Small intestine (tissue), 7 donors: Measurements from ENCODE around the gene P2RY6. TPM values are rescaled to one million over a fixed set of nuclear protein-coding genes. Genes with fewer than 3 reads are reported as not detected.
A peak's percentile ranks its signal among the peaks of the same experiment; 100 is the strongest.

Source experiments
- DNase-seq, 2 donors: peaks; one replicate each; pipeline versions ENCODE4 v3.0.0 to v3.0.0-alpha.2; 2013
- FAIRE-seq: peaks from 2 replicates; lab custom pipeline; 2012; peaks lifted over from hg19 to GRCh38; lab: Jason Lieb, UNC
- H3K27ac ChIP-seq, 3 donors: one replicate each; pipeline ENCODE4 v1.5.1; 2013; ENCODE audit warnings: low read length in 2 of 3, mild to moderate bottlenecking in 2 of 3, control low read depth in 1 of 3, inconsistent platforms in 1 of 3, low read depth in 1 of 3, moderate library complexity in 1 of 3
- H3K27me3 ChIP-seq, 3 donors: one replicate each; pipeline ENCODE4 v1.6.1; 2013; ENCODE audit warnings: low read length in 3 of 3, inconsistent platforms in 1 of 3; ENCODE audit not compliant: control insufficient read depth in 3 of 3, insufficient read depth in 3 of 3
- H3K36me3 ChIP-seq, 3 donors: one replicate each; pipeline ENCODE4 v1.6.1; 2013; ENCODE audit warnings: low read length in 3 of 3, inconsistent platforms in 1 of 3, low read depth in 1 of 3, mild to moderate bottlenecking in 1 of 3, moderate library complexity in 1 of 3; ENCODE audit not compliant: control insufficient read depth in 3 of 3, insufficient read depth in 2 of 3
- H3K4me1 ChIP-seq, 3 donors: one replicate each; pipeline ENCODE4 v1.6.1; 2013; ENCODE audit warnings: low read length in 2 of 3, inconsistent platforms in 1 of 3, low read depth in 1 of 3, mild to moderate bottlenecking in 1 of 3, moderate library complexity in 1 of 3; ENCODE audit not compliant: control insufficient read depth in 3 of 3, insufficient read depth in 2 of 3
- H3K4me3 ChIP-seq, 3 donors: one replicate each; pipeline ENCODE4 v1.5.1; 2013; ENCODE audit warnings: low read length in 3 of 3, control low read depth in 1 of 3, inconsistent platforms in 1 of 3, low read depth in 1 of 3, mild to moderate bottlenecking in 1 of 3, moderate library complexity in 1 of 3
- H3K9me3 ChIP-seq, 2 donors: one replicate each; pipeline ENCODE4 v1.6.1; 2013; ENCODE audit warnings: low read depth in 1 of 2, low read length in 1 of 2; ENCODE audit not compliant: control insufficient read depth in 2 of 2, insufficient read depth in 1 of 2
- WGBS, 3 donors: extraction: QIAGEN DNeasy Blood & Tissue Kit; methylation state at CpG; one replicate each; pipeline ENCODE4 v1.1.7; 2013; 5-methylcytosine and 5-hydroxymethylcytosine counted together
- polyA plus RNA-seq, 4 donors: library from polyadenylated mRNA; stranded (reverse) in 3 of 4; unstranded in 1 of 4; fragments of 200-250 nt in 3 of 4; fragments of 120-200 nt in 1 of 4; gene quantifications; one replicate each; pipeline versions ENCODE4 v1.2.1 to v1.2.3, GENCODE V29; 2013
- donor health status: healthy with polysubstance abuse.
- donor health status: control.
- donor health status: control.
- donor health status: Bipolar disorder and iron deficiency.
- donor health status: healthy.

The P2RY6 gene
- polyA plus RNA-seq, 4 donors = 0.67 to 46.0 (median 3.1) TPM

- H3K4me1 ChIP-seq = peaks cover 0 to 86% (median 8%) of the 10 kb centered on the region in 3 donors
- H3K4me3 ChIP-seq = peak overlapping the region in 1 of 3 donors; percentile 72
- H3K9me3 ChIP-seq = no peaks in the 10 kb centered on the region
- FAIRE-seq (no peak), DNase-seq (no peak)
- no peaks in the 10 kb centered on the region for H3K27me3 ChIP-seq
- H3K36me3 ChIP-seq = peaks cover 0 to 82% (median 0%) of the 10 kb centered on the region in 3 donors
- peak overlapping the region in 2 of 3 donors; percentile 32 to 74 for H3K27ac ChIP-seq
- WGBS, 3 donors = 29 to 82% (median 71%) methylated on average over 1 of the region's 1 CpG
Measured at GRCh38 chr11:73313652-73314051, 41.5 kb downstream of the P2RY6 start.

DNA sequence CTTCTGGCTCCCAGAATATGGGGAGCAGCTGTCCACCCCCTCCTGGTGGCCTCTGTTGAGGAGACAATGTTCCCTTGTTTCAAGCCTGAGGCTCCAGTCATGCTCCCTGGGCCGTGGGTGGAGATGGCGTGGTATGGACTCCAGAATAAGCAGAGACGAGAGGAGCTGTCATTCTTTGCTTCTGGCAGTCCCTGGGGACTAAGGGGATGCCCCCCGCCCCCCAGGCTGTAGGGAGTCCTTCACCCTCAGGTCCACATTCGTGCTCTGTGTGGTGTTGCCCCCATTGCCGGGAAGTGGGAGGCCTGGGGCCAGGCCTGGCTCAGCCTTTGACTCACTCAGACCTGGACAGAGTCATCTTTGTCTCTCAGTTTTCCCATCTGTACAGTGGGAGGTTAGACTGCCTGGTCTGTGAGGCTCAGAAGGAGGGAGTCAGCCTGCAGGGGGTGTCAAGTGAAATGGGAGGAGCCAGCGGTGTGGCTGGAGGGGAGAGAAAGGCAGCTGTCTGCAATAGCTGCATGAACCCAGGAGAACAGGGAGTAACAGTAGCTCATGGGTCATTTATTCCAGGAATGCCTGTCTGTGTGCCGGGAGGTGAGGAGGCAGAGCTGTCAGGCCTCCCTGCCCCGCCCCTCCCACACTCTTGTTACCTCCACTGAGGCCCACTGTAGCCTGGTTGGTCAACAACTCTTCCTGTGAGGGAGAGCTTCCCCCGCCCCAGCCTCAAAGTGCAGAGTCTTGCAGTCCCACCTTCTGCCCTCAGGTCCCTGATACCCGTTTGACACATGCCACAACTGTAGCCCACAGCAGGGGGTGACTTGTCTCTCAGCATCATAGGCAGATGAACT lies 42.2 kb downstream of the P2RY6 start:
- H3K36me3 ChIP-seq = peaks cover 0 to 85% (median 0%) of the 10 kb centered on the region in 3 donors
- no peaks in the 10 kb centered on the region for H3K27me3 ChIP-seq
- H3K4me3 ChIP-seq = peak overlapping the region in 1 of 3 donors; percentile 72
- FAIRE-seq = no peak
- peaks cover 0 to 85% (median 8%) of the 10 kb centered on the region in 3 donors for H3K4me1 ChIP-seq
- 53 to 67% (median 66%) methylated on average over 10 to 11 of the region's 11 CpGs for whole genome bisulfite sequencing, 3 donors
- peak overlapping the region in 2 of 3 donors; percentile 32 to 74 for H3K27ac ChIP-seq
- no peaks in the 10 kb centered on the region for H3K9me3 ChIP-seq
- peak in 1 of 2 donors; percentile 88 for DNase-seq

DNA sequence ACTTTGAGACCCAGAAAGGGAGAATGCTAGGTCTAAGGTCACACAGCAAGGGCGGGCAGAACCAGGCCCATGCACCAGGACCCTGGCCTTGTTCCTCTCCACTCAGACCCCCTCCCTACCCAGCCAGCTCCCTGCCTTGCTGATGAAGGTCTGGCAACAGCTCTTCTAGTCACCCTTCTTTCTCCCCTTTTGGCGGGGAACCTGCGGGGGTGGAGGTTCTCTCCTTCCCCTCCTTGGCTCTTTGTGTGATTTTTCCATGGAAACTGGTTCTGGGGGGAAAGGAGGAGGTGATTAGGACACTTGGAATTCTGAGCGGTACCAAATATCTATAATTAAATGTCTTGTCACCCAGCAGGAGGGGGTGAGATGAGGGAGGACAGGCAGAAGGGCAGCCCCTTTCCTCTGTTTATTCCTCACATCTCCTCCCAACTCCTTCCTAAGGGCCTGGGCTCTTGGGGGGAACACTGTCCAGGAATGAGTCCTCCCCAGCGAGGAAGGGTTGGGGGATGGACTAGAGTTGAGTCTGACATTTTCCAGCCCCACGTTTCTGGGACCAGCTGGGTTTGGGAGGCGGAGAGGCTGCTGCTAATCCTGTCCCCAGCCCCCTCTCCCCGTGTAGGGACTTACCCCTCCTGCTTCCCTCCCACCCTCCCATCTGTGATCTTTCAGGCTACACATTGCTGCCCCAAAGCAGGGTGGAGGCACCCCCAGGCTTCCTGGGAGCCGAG lies 43.3 kb downstream of the P2RY6 start:
- DNase-seq = no peak
- H3K27ac ChIP-seq = peak overlapping the region in 2 of 3 donors; percentile 32 to 74
- H3K36me3 ChIP-seq = peaks cover 0 to 85% (median 0%) of the 10 kb centered on the region in 3 donors
- WGBS, 3 donors = 53 to 79% (median 76%) methylated on average over 7 to 9 of the region's 9 CpGs
- H3K27me3 ChIP-seq = no peaks in the 10 kb centered on the region
- H3K9me3 ChIP-seq = no peaks in the 10 kb centered on the region
- FAIRE-seq = no peak
- peaks cover 0 to 74% (median 8%) of the 10 kb centered on the region in 3 donors for H3K4me1 ChIP-seq
- no peak overlapping the region for H3K4me3 ChIP-seq

DNA sequence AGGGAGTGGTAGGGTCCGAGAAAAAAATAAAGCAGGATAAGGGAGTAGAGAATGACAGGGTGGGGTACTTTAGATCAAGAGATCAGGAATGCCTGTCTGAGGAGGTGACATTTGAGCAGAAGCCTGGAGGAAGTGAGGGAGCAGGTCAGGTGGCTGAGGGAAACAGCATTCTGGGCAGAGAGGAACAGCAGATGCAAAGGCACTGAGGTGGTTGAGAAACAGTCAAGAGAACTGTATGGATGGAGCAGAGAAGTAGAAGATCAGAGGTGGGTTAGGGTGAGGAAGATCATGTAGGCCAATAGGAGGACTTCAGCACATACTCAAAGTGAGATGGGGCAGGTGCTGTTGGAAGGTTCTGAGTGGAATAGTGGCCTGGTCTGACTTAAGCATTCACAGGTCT lies 44.3 kb downstream of the P2RY6 start:
- H3K27ac ChIP-seq = peak overlapping the region in 1 of 3 donors; percentile 36
- no peak for DNase-seq
- no peaks in the 10 kb centered on the region for H3K27me3 ChIP-seq
- FAIRE-seq = no peak
- H3K4me1 ChIP-seq = peaks cover 0 to 72% (median 9%) of the 10 kb centered on the region in 3 donors
- WGBS, 3 donors = 64 to 77% (median 74%) methylated on average over 1 of the region's 1 CpG
- H3K36me3 ChIP-seq = peaks cover 0 to 85% (median 0%) of the 10 kb centered on the region in 3 donors
- no peak overlapping the region for H3K4me3 ChIP-seq
- H3K9me3 ChIP-seq = no peaks in the 10 kb centered on the region

- Histone ChIP-seq H3K27ac (peak overlapping the region in 2 of 3 donors; percentile 9 to 57), H3K4me1 (peaks cover 0 to 72% (median 13%) of the 10 kb centered on the region in 3 donors), H3K36me3 (peaks cover 0 to 80% (median 0%) of the 10 kb centered on the region in 3 donors), H3K4me3 (no peak overlapping the region), H3K27me3 (no peaks in the 10 kb centered on the region), H3K9me3 (no peaks in the 10 kb centered on the region)
- no peak for FAIRE-seq
- 72 to 89% (median 82%) methylated on average over 4 of the region's 4 CpGs for WGBS, 3 donors
- no peak for DNase-seq
Measured at GRCh38 chr11:73317373-73317772, 45.2 kb downstream of the P2RY6 start.

- Histone ChIP-seq H3K9me3 (no peaks in the 10 kb centered on the region), H3K27me3 (no peaks in the 10 kb centered on the region), H3K4me1 (peaks cover 0 to 72% (median 13%) of the 10 kb centered on the region in 3 donors), H3K4me3 (no peak overlapping the region), H3K36me3 (peaks cover 0 to 82% (median 0%) of the 10 kb centered on the region in 3 donors), H3K27ac (peak overlapping the region in 2 of 3 donors; percentile 9 to 57)
- 77 to 94% (median 86%) methylated on average over 3 of the region's 3 CpGs for WGBS, 3 donors
- FAIRE-seq = no peak
- no peak for DNase-seq
Measured at GRCh38 chr11:73317803-73318202, 45.7 kb downstream of the P2RY6 start.

GRCh38 chr11:73318501-73319011 lies 46.4 kb downstream of the P2RY6 start:
- Histone ChIP-seq H3K4me1 (peaks cover 0 to 72% (median 11%) of the 10 kb centered on the region in 3 donors), H3K27me3 (no peaks in the 10 kb centered on the region), H3K9me3 (no peaks in the 10 kb centered on the region), H3K27ac (peak overlapping the region in 1 of 3 donors; percentile 34), H3K4me3 (no peak overlapping the region), H3K36me3 (peaks cover 0 to 84% (median 0%) of the 10 kb centered on the region in 3 donors)
- 64 to 73% (median 71%) methylated on average over 8 of the region's 8 CpGs for whole genome bisulfite sequencing, 3 donors
- no peak for FAIRE-seq
- DNase-seq = no peak
